Bronchial epithelial cell (primary cell): ENCODE measurements around the gene TMEM151A. TPM values are rescaled to one million over a fixed set of nuclear protein-coding genes. Genes with fewer than 3 reads are reported as not detected.

Source experiments
- DNase-seq: peaks from one replicate; pipeline ENCODE4 v3.0.0-alpha.2; 2010; ENCODE audit warnings: low read depth
- FAIRE-seq: peaks from 2 replicates; lab custom pipeline; 2011; peaks lifted over from hg19 to GRCh38; lab: Jason Lieb, UNC
- H3K27me3 ChIP-seq: 2 replicates; pipeline ENCODE4 v1.5.1; 2011; ENCODE audit warnings: low read length; ENCODE audit not compliant: control insufficient read depth, insufficient read depth
- H3K36me3 ChIP-seq: 2 replicates; pipeline ENCODE4 v1.5.1; 2011; ENCODE audit warnings: low read length; ENCODE audit not compliant: control insufficient read depth, insufficient read depth
- H3K4me3 ChIP-seq: 2 replicates; pipeline ENCODE4 v1.5.1; 2011; ENCODE audit warnings: mild to moderate bottlenecking, low read depth, low read length, control low read depth
- CTCF ChIP-seq: IDR thresholded peaks from 2 replicates; pipeline ENCODE4 v1.5.1; 2011; ENCODE audit warnings: mild to moderate bottlenecking, moderate library complexity, low read length, control low read depth, inconsistent platforms; ENCODE audit not compliant: insufficient read depth, severe bottlenecking
- total RNA-seq: library from RNA; depleted of rRNA; stranded (reverse); fragments of >200 nt; gene quantifications from 2 replicates; pipeline ENCODE4 v1.2.1, GENCODE V29; 2014

The TMEM151A gene
- total RNA-seq, 1 donor from 2014 or later: not detected

- DNase-seq (no peak), FAIRE-seq (peak; percentile 91)
- no peak for TF ChIP-seq CTCF
- Histone ChIP-seq H3K4me3 (no peak overlapping the region), H3K27me3 (no peaks in the 10 kb centered on the region), H3K36me3 (no peaks in the 10 kb centered on the region)
Measured at GRCh38 chr11:66325263-66325671, 33.6 kb downstream of the TMEM151A start.

- Histone ChIP-seq H3K36me3 (peaks cover under 1% of the 10 kb centered on the region), H3K27me3 (no peaks in the 10 kb centered on the region), H3K4me3 (no peak overlapping the region)
- FAIRE-seq (no peak), DNase-seq (no peak)
- TF ChIP-seq CTCF: no peak
Measured at GRCh38 chr11:66326261-66327111, 34.8 kb downstream of the TMEM151A start.

- peak; percentile 38 for DNase-seq
- Histone ChIP-seq H3K4me3 (no peak overlapping the region), H3K36me3 (peaks cover 10% of the 10 kb centered on the region), H3K27me3 (no peaks in the 10 kb centered on the region)
- TF ChIP-seq CTCF: no peak
- peak; percentile 94 for FAIRE-seq
Measured at GRCh38 chr11:66327171-66328030, 35.7 kb downstream of the TMEM151A start.

- DNase-seq: peak; percentile 40
- no peak for TF ChIP-seq CTCF
- H3K36me3 ChIP-seq: peaks cover 16% of the 10 kb centered on the region
- no peak for FAIRE-seq
- H3K27me3 ChIP-seq: no peaks in the 10 kb centered on the region
- no peak overlapping the region for H3K4me3 ChIP-seq
Measured at GRCh38 chr11:66328031-66328301, 36.3 kb downstream of the TMEM151A start.

GRCh38 chr11:66328302-66329144 lies 36.8 kb downstream of the TMEM151A start:
- TF ChIP-seq CTCF: peak; percentile 90
- H3K36me3 ChIP-seq: peaks cover 21% of the 10 kb centered on the region
- FAIRE-seq: peak; percentile 64
- DNase-seq: peak; percentile 55
- H3K4me3 ChIP-seq: no peak overlapping the region
- H3K27me3 ChIP-seq: no peaks in the 10 kb centered on the region
